NB4 (cell line): ENCODE measurements around the gene TWF1.

Source experiments
- CTCF ChIP-seq: IDR thresholded peaks from one replicate; pipeline ENCODE4 v1.5.1; 2012; ENCODE audit warnings: low read depth, low read length
- MAX ChIP-seq: IDR thresholded peaks from 2 replicates; pipeline ENCODE4 v1.6.1; 2011; ENCODE audit warnings: low read depth, low read length
- POLR2A ChIP-seq: IDR thresholded peaks from 2 replicates; pipeline ENCODE4 v1.6.1; 2011; ENCODE audit warnings: mild to moderate bottlenecking; ENCODE audit not compliant: insufficient read length; ENCODE audit errors: extremely low read depth

GRCh38 chr12:43761500-43761899 lies 44.6 kb downstream of the TWF1 start:
- TF ChIP-seq CTCF (no peak), MAX (no peak), POLR2A (no peak)
